ENCODE data around the gene LMTK3. TPM values are rescaled to one million over a fixed set of nuclear protein-coding genes. Genes with fewer than 3 reads are reported as not detected.
A peak's percentile ranks its signal among the peaks of the same experiment; 100 is the strongest.

LMTK3 gene
- total and polyA plus RNA-seq, 2 of the 13 experiments (the other 11 are each of a cell fraction or from before 2014, with no cell fraction given) = 0.18 to 0.29 TPM

DNA sequence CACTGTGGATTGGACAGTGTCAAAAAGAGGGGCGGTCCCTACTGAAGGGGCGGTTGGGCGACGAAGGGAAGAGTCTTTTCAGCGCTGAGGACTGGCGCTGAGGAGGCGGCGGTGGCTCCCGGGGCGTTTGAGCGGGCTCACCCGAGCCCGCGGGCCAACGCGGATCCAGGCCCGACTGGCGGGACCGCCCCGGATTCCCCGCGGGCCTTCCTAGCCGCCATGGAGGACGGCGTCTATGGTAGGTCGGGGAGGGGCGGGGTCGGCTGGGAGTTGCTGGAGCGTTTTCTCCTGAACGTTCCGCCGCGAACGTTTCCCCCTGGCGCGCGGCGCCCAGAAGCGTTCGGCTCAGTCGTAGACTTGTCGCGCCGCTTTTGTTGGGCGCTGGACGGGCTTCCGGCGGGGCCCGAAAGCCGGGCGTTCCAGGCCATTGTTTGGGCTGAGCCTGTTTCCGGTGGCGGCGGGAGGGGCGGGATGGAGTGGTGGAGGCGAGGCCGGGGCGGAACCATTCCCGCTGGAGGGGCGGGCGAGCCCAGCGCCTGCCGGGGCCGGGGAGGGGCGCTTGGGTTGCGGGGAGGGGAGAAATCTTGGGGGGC is 42.2 kb downstream of the LMTK3 start, which contains the start of gene CYTH2 (continued):
- TF ChIP-seq DNMT1 (CRISPR knock-in tag; IDR thresholded peaks at IDR 0.05) (no peak), ZBTB8A (CRISPR knock-in tag; IDR thresholded peaks at IDR 0.05; ENCODE audit: borderline replicate concordance, low read depth) (peak; percentile 90; the same call in 1 of the 2 replicates), CREB1 (IDR thresholded peaks at IDR 0.05) (no peak; the same call in 1 of the 2 replicates), CREB1 (CRISPR knock-in tag; IDR thresholded peaks at IDR 0.05) (no peak), KLF9 (CRISPR knock-in tag; IDR thresholded peaks at IDR 0.05; ENCODE audit: low read depth) (no peak), JUND (CRISPR knock-in tag; IDR thresholded peaks at IDR 0.05) (no peak), BHLHE40 (IDR thresholded peaks at IDR 0.05; ENCODE audit: low read length) (0 out of 2 replicates have a peak, but pooled peaks have one; percentile 32), ZNF660 (CRISPR knock-in tag; IDR thresholded peaks at IDR 0.05; ENCODE audit: borderline replicate concordance, low read depth) (no peak), TOE1 (CRISPR knock-in tag; IDR thresholded peaks at IDR 0.05) (no peak), GFI1 (CRISPR knock-in tag; IDR thresholded peaks at IDR 0.05; ENCODE audit: borderline replicate concordance) (no peak; the same call in 1 of the 2 replicates), PRPF4 (IDR thresholded peaks at IDR 0.05; ENCODE audit: low read depth, low read length, poor library complexity, severe bottlenecking) (no peak), TOPORS (CRISPR knock-in tag; IDR thresholded peaks at IDR 0.05) (peak; percentile 69; the same call in 1 of the 2 replicates), ZNF564 (CRISPR knock-in tag; IDR thresholded peaks at IDR 0.05) (no peak), FOSL2 (CRISPR knock-in tag; IDR thresholded peaks at IDR 0.05) (no peak), FOXA3 (CRISPR knock-in tag; IDR thresholded peaks at IDR 0.05) (no peak), ZNF556 (CRISPR knock-in tag; IDR thresholded peaks at IDR 0.05; ENCODE audit: borderline replicate concordance) (no peak; the same call in 1 of the 2 replicates), DPF2 (CRISPR knock-in tag; IDR thresholded peaks at IDR 0.05; ENCODE audit: borderline replicate concordance, low read depth) (no peak)
- TF ChIP-seq, protein P1, sequence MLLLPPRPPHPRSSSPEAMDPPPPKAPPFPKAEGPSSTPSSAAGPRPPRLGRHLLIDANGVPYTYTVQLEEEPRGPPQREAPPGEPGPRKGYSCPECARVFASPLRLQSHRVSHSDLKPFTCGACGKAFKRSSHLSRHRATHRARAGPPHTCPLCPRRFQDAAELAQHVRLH (CRISPR knock-in tag; IDR thresholded peaks at IDR 0.05; ENCODE audit: borderline replicate concordance, low read depth) = no peak
- TF ChIP-seq, protein P2, sequence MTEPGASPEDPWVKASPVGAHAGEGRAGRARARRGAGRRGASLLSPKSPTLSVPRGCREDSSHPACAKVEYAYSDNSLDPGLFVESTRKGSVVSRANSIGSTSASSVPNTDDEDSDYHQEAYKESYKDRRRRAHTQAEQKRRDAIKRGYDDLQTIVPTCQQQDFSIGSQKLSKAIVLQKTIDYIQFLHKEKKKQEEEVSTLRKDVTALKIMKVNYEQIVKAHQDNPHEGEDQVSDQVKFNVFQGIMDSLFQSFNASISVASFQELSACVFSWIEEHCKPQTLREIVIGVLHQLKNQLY (CRISPR knock-in tag; IDR thresholded peaks at IDR 0.05) = no peak
- TF ChIP-seq, protein P3, sequence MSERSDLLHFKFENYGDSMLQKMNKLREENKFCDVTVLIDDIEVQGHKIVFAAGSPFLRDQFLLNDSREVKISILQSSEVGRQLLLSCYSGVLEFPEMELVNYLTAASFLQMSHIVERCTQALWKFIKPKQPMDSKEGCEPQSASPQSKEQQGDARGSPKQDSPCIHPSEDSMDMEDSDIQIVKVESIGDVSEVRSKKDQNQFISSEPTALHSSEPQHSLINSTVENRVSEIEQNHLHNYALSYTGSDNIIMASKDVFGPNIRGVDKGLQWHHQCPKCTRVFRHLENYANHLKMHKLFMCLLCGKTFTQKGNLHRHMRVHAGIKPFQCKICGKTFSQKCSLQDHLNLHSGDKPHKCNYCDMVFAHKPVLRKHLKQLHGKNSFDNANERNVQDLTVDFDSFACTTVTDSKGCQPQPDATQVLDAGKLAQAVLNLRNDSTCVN (CRISPR knock-in tag; IDR thresholded peaks at IDR 0.05; ENCODE audit: borderline replicate concordance) = no peak; the same call in 1 of the 2 replicates
- TF ChIP-seq, protein P4, sequence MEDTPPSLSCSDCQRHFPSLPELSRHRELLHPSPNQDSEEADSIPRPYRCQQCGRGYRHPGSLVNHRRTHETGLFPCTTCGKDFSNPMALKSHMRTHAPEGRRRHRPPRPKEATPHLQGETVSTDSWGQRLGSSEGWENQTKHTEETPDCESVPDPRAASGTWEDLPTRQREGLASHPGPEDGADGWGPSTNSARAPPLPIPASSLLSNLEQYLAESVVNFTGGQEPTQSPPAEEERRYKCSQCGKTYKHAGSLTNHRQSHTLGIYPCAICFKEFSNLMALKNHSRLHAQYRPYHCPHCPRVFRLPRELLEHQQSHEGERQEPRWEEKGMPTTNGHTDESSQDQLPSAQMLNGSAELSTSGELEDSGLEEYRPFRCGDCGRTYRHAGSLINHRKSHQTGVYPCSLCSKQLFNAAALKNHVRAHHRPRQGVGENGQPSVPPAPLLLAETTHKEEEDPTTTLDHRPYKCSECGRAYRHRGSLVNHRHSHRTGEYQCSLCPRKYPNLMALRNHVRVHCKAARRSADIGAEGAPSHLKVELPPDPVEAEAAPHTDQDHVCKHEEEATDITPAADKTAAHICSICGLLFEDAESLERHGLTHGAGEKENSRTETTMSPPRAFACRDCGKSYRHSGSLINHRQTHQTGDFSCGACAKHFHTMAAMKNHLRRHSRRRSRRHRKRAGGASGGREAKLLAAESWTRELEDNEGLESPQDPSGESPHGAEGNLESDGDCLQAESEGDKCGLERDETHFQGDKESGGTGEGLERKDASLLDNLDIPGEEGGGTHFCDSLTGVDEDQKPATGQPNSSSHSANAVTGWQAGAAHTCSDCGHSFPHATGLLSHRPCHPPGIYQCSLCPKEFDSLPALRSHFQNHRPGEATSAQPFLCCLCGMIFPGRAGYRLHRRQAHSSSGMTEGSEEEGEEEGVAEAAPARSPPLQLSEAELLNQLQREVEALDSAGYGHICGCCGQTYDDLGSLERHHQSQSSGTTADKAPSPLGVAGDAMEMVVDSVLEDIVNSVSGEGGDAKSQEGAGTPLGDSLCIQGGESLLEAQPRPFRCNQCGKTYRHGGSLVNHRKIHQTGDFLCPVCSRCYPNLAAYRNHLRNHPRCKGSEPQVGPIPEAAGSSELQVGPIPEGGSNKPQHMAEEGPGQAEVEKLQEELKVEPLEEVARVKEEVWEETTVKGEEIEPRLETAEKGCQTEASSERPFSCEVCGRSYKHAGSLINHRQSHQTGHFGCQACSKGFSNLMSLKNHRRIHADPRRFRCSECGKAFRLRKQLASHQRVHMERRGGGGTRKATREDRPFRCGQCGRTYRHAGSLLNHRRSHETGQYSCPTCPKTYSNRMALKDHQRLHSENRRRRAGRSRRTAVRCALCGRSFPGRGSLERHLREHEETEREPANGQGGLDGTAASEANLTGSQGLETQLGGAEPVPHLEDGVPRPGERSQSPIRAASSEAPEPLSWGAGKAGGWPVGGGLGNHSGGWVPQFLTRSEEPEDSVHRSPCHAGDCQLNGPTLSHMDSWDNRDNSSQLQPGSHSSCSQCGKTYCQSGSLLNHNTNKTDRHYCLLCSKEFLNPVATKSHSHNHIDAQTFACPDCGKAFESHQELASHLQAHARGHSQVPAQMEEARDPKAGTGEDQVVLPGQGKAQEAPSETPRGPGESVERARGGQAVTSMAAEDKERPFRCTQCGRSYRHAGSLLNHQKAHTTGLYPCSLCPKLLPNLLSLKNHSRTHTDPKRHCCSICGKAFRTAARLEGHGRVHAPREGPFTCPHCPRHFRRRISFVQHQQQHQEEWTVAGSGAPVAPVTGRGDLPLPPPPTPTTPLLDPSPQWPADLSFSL (CRISPR knock-in tag; IDR thresholded peaks at IDR 0.05) = no peak
- TF ChIP-seq, protein P5, sequence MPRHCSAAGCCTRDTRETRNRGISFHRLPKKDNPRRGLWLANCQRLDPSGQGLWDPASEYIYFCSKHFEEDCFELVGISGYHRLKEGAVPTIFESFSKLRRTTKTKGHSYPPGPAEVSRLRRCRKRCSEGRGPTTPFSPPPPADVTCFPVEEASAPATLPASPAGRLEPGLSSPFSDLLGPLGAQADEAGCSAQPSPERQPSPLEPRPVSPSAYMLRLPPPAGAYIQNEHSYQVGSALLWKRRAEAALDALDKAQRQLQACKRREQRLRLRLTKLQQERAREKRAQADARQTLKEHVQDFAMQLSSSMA (CRISPR knock-in tag; IDR thresholded peaks at IDR 0.05) = no peak

Measured in HepG2 (cell line).